CD8-positive, alpha-beta memory T cell (primary cell): ENCODE results near the gene PRKD3. TPM values are rescaled to one million over a fixed set of nuclear protein-coding genes. Genes with fewer than 3 reads are reported as not detected.

Source experiments
- CTCF ChIA-PET: fragments of 350-600 bp; sonication (Branson Sonifier 250); formaldehyde crosslinking; loops from one replicate; lab custom pipeline; 2021; ENCODE audit warnings: antibody characterized with exemption; lab: Charles Lee
- POLR2A ChIA-PET: fragments of 350-600 bp; sonication (Branson Sonifier 250); formaldehyde crosslinking; loops from one replicate; lab custom pipeline; 2021; ENCODE audit warnings: antibody characterized with exemption; lab: Charles Lee
- DNase-seq, 5 donors: peaks; one replicate each; pipeline versions ENCODE4 v3.0.0 to v3.0.0-alpha.2; 2020 to 2022; ENCODE audit warnings: mixed read lengths in 1 of 5
- H3K27ac ChIP-seq: one replicate; pipeline ENCODE4 v1.7.0; 2013; ENCODE audit warnings: low read depth, mild to moderate bottlenecking, low read length, moderate library complexity
- H3K27me3 ChIP-seq: 2 replicates; pipeline ENCODE4 v1.7.0; 2013; ENCODE audit warnings: low read length, mild to moderate bottlenecking; ENCODE audit not compliant: insufficient read depth, poor library complexity, severe bottlenecking
- H3K36me3 ChIP-seq: 2 replicates; pipeline ENCODE4 v1.7.0; 2013; ENCODE audit warnings: mild to moderate bottlenecking, low read length, moderate library complexity; ENCODE audit not compliant: insufficient read depth
- H3K4me1 ChIP-seq: 2 replicates; pipeline ENCODE4 v1.7.0; 2013; ENCODE audit warnings: mild to moderate bottlenecking, low read length, moderate library complexity; ENCODE audit not compliant: insufficient read depth
- H3K4me3 ChIP-seq: 2 replicates; pipeline ENCODE4 v1.7.0; 2013; ENCODE audit warnings: mild to moderate bottlenecking, low read length
- H3K9me3 ChIP-seq: 2 replicates; pipeline ENCODE4 v1.7.0; 2013; ENCODE audit warnings: mild to moderate bottlenecking, low read length
- H3K27ac Mint-ChIP-seq, 8 donors: one replicate each; pipeline ENCODE4 v1.8.0; 2020 to 2021; ENCODE audit warnings: mixed read lengths in 8 of 8, mild to moderate bottlenecking in 6 of 8, inconsistent platforms in 3 of 8, moderate library complexity in 3 of 8
- H3K27me3 Mint-ChIP-seq, 2 donors: one replicate each; pipeline ENCODE4 v1.8.0; 2020 to 2021; ENCODE audit warnings: mixed read lengths in 2 of 2, mild to moderate bottlenecking in 1 of 2, moderate library complexity in 1 of 2
- H3K36me3 Mint-ChIP-seq, 3 donors: one replicate each; pipeline ENCODE4 v1.8.0; 2020 to 2021; ENCODE audit warnings: mixed read lengths in 3 of 3, inconsistent platforms in 1 of 3, mild to moderate bottlenecking in 1 of 3
- H3K4me1 Mint-ChIP-seq, 3 donors: one replicate each; pipeline ENCODE4 v1.8.0; 2020 to 2021; ENCODE audit warnings: mixed read lengths in 3 of 3, inconsistent platforms in 1 of 3, mild to moderate bottlenecking in 1 of 3
- H3K4me3 Mint-ChIP-seq, 7 donors: one replicate each; pipeline ENCODE4 v1.8.0; 2020 to 2021; ENCODE audit warnings: mixed read lengths in 7 of 7, mild to moderate bottlenecking in 6 of 7, moderate library complexity in 4 of 7, inconsistent platforms in 2 of 7
- H3K9me3 Mint-ChIP-seq, 5 donors: one replicate each; pipeline ENCODE4 v1.8.0; 2020 to 2022; ENCODE audit warnings: mixed read lengths in 5 of 5, mild to moderate bottlenecking in 3 of 5, moderate library complexity in 2 of 5, inconsistent platforms in 1 of 5
- polyA plus RNA-seq: library from polyadenylated mRNA; unstranded; fragments of 300-500 nt; fragmentation: Illumina TruSeq; gene quantifications from one replicate; pipeline ENCODE4 v1.2.3, GENCODE V29; 2021
- total RNA-seq, 2 experiments: library from RNA; stranded (reverse); gene quantifications; one replicate each; pipeline ENCODE4 v1.2.3, GENCODE V29; 2021

PRKD3 gene
- total and polyA plus RNA-seq, 3 experiments from 2014 or later, result 22.9 to 38.4 (median 38.3) TPM

DNA sequence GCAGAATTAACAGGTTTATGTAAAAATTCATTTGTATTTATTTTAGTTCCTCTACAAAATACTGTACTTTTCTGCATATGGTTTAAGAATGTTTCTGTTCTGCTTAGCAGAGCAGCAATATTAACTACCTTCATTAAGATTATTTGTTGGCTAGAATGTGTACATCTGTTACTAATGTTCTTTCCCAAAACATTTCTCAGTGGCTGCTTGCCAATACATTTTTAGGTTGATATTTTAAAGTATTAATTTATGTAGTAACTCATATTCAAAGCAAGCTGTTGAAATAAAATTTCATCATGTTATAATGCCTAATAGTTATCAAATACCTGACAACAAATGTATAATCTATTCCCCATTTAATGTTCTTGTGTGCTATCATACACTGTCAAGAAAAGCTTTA is 40.3 kb downstream of the PRKD3 start:
- no peaks in the 10 kb centered on the region for H3K9me3 Mint-ChIP-seq

DNA sequence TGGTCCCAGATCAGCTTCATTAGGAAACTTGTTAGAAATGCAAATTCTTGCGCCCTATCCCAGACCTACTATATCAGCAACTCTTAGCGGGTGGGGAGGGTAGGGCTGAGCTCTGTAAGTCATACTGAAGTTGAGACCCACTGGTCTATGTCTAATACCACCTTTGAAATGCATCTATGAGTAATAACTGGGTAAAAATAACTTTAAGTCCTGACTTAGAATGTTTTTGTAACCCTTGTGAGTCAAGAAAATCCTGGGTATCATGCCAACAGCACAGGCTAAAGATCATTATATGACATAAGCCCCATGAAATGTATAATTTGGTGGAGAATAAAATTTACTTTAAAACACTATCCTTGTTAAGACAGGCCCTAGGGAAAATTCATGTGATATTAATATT is 41.4 kb downstream of the PRKD3 start:
- Histone ChIP-seq H3K4me1 (no peaks in the 10 kb centered on the region), H3K4me3 (no peak overlapping the region), H3K36me3 (no peaks in the 10 kb centered on the region), H3K27me3 (no peaks in the 10 kb centered on the region), H3K27ac (no peak overlapping the region), H3K9me3 (no peaks in the 10 kb centered on the region)
- no peak for DNase-seq
- H3K27ac Mint-ChIP-seq, result peak overlapping the region in 1 of 8 donors; percentile 5
- no peaks in the 10 kb centered on the region for H3K27me3 Mint-ChIP-seq
- no peaks in the 10 kb centered on the region for H3K9me3 Mint-ChIP-seq
- ChIA-PET CTCF (interaction anchor here (1.2 kb wide), 1 partner anchor 114 kb away, joined by 3 read pairs; no protein-coding TSS in a partner anchor), POLR2A (no interaction called here)
- no peaks in the 10 kb centered on the region for H3K4me1 Mint-ChIP-seq
- H3K4me3 Mint-ChIP-seq, result no peak overlapping the region
- H3K36me3 Mint-ChIP-seq, result peaks cover 3 to 52% (median 9%) of the 10 kb centered on the region in 3 donors

More for the DNA sequence above, 40.3 kb downstream of the PRKD3 start:
- Mint-ChIP-seq H3K27me3 (no peaks in the 10 kb centered on the region), H3K36me3 (peaks cover 4 to 51% (median 9%) of the 10 kb centered on the region in 3 donors), H3K27ac (no peak overlapping the region), H3K4me1 (no peaks in the 10 kb centered on the region), H3K4me3 (no peak overlapping the region)
- no peak overlapping the region for H3K27ac ChIP-seq
- no peak overlapping the region for H3K4me3 ChIP-seq
- no peaks in the 10 kb centered on the region for H3K4me1 ChIP-seq
- ChIA-PET POLR2A (no interaction called here), CTCF (interaction anchor here (0.6 to 1.2 kb wide), 2 partner anchors 115 to 1130 kb away, joined by 3 read pairs; no protein-coding TSS in a partner anchor)
- no peaks in the 10 kb centered on the region for H3K36me3 ChIP-seq
- H3K27me3 ChIP-seq, result no peaks in the 10 kb centered on the region
- H3K9me3 ChIP-seq, result no peaks in the 10 kb centered on the region
- no peak for DNase-seq

DNA sequence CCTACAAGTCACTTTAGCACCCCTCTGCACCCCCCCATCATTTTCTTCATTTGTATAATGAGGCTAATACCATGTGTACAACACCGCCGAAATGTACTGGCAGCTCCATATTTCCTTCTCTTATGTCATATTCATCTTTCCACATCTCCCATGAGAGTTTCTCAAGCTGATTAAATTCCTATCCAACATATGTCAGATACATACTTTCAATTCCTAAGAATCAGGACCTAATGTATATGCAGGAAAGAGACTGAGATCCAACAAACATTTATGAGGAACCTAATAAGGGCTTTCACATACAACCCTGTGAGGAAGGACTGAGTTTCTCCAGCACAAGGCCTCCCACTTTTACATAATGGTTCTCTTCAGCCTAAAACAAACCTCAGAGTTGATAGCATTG is 41.9 kb downstream of the PRKD3 start:
- POLR2A ChIA-PET, result no interaction called here
- H3K36me3 ChIP-seq, result no peaks in the 10 kb centered on the region

DNA sequence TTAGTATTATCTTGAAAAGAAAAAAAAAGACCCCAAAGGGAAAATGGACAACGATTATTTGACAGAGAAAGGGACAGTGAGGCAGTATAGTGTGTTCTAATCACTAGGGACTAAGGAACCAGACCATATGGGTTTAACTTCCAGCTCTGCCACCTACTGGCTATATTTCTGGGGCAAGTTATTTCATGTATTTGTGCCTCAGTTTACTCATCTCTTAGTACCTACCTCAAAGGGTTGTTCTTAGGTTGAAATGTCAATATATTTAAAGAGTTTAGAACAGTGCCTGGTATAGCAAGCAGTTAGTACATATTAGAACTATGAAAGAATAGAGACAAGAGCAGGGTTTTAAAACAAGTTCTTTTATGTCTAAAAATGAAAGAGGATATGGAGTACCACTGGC is 42.7 kb downstream of the PRKD3 start:
- H3K4me1 Mint-ChIP-seq, result no peaks in the 10 kb centered on the region
- H3K9me3 Mint-ChIP-seq, result no peaks in the 10 kb centered on the region
- no peak for DNase-seq
- peaks cover 0 to 50% (median 3%) of the 10 kb centered on the region in 3 donors for H3K36me3 Mint-ChIP-seq
- no peaks in the 10 kb centered on the region for H3K27me3 ChIP-seq
- no peaks in the 10 kb centered on the region for H3K4me1 ChIP-seq
- H3K27me3 Mint-ChIP-seq, result no peaks in the 10 kb centered on the region
- CTCF ChIA-PET, result no interaction called here
- POLR2A ChIA-PET, result no interaction called here
- H3K9me3 ChIP-seq, result no peaks in the 10 kb centered on the region
- H3K27ac Mint-ChIP-seq, result no peak overlapping the region
- no peak overlapping the region for H3K4me3 Mint-ChIP-seq
- H3K27ac ChIP-seq, result no peak overlapping the region
- no peak overlapping the region for H3K4me3 ChIP-seq
- no peaks in the 10 kb centered on the region for H3K36me3 ChIP-seq

More for the DNA sequence above, 41.9 kb downstream of the PRKD3 start:
- H3K4me3 Mint-ChIP-seq, result no peak overlapping the region
- CTCF ChIA-PET, result no interaction called here
- no peaks in the 10 kb centered on the region for H3K9me3 Mint-ChIP-seq
- peak overlapping the region in 2 of 8 donors; percentile 0 to 5 for H3K27ac Mint-ChIP-seq
- Histone ChIP-seq H3K27me3 (no peaks in the 10 kb centered on the region), H3K4me1 (no peaks in the 10 kb centered on the region), H3K9me3 (no peaks in the 10 kb centered on the region), H3K27ac (no peak overlapping the region), H3K4me3 (no peak overlapping the region)
- no peaks in the 10 kb centered on the region for H3K27me3 Mint-ChIP-seq
- H3K36me3 Mint-ChIP-seq, result peaks cover 0 to 48% (median 7%) of the 10 kb centered on the region in 3 donors
- no peak for DNase-seq
- H3K4me1 Mint-ChIP-seq, result no peaks in the 10 kb centered on the region

DNA sequence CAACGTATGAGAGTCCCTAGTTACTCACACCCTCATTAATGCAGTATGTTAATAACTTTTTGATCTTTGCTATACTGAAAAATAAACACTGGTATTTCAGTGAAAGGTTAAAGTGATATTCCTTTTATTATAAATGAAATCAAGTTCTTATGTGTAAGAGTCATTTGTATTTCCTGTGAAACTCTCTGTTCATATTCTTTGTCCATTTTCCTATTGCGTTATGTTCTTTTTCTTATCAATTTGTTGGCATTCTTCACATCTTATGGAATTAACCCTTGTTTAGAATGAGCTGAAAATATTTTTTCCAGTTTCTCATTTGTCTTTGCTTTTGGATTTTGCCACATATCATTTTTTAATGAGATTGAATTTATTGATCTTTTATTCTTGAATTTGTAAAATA is 48.3 kb downstream of the PRKD3 start:
- Histone ChIP-seq H3K4me1 (no peaks in the 10 kb centered on the region), H3K36me3 (peaks cover 5% of the 10 kb centered on the region), H3K4me3 (no peak overlapping the region), H3K9me3 (no peaks in the 10 kb centered on the region), H3K27ac (no peak overlapping the region), H3K27me3 (no peaks in the 10 kb centered on the region)
- Mint-ChIP-seq H3K36me3 (peaks cover 0 to 58% (median 6%) of the 10 kb centered on the region in 3 donors), H3K27me3 (no peaks in the 10 kb centered on the region), H3K4me1 (no peaks in the 10 kb centered on the region), H3K27ac (no peak overlapping the region), H3K4me3 (no peak overlapping the region), H3K9me3 (no peaks in the 10 kb centered on the region)
- DNase-seq, result no peak
- ChIA-PET POLR2A (no interaction called here), CTCF (no interaction called here)

Other genes with a start within 250 kb of the PRKD3 start
- 10 to 100 TPM; 18.2 to 20.0 TPM for gene HEATR5B, start 240.5 kb downstream of the PRKD3 start, total RNA-seq
- 11.4 TPM for gene HEATR5B, start 240.5 kb downstream of the PRKD3 start, polyA plus RNA-seq
- gene GPATCH11, start 240.3 kb downstream of the PRKD3 start, total RNA-seq, result 10 to 100 TPM; 17.8 to 20.2 TPM
- 9.0 TPM for gene GPATCH11, start 240.3 kb downstream of the PRKD3 start, polyA plus RNA-seq
- 10 to 100 TPM; 36.0 to 39.8 TPM for gene EIF2AK2, start 167.9 kb downstream of the PRKD3 start, total RNA-seq
- gene EIF2AK2, start 167.9 kb downstream of the PRKD3 start, polyA plus RNA-seq, result 42.6 TPM
- not detected for gene SULT6B1, start 136.2 kb downstream of the PRKD3 start, total RNA-seq
- gene SULT6B1, start 136.2 kb downstream of the PRKD3 start, polyA plus RNA-seq, result not detected
- gene CEBPZOS, start 128.3 kb downstream of the PRKD3 start, total RNA-seq, result 10 to 100 TPM; 33.7 to 35.0 TPM
- gene CEBPZOS, start 128.3 kb downstream of the PRKD3 start, polyA plus RNA-seq, result 43.6 TPM
- 100 to 1,000 TPM; 100 to 104 TPM for gene CEBPZ, start 93.2 kb downstream of the PRKD3 start, total RNA-seq
- 31.1 TPM for gene CEBPZ, start 93.2 kb downstream of the PRKD3 start, polyA plus RNA-seq
- 10 to 100 TPM; 20.3 to 20.4 TPM for gene NDUFAF7, start 93.2 kb downstream of the PRKD3 start, total RNA-seq
- gene NDUFAF7, start 93.2 kb downstream of the PRKD3 start, polyA plus RNA-seq, result 6.8 TPM
- 1 to 10 TPM; 3.9 to 4.2 TPM for gene QPCT, start 19.8 kb upstream of the PRKD3 start, total RNA-seq
- gene QPCT, start 19.8 kb upstream of the PRKD3 start, polyA plus RNA-seq, result 0.26 TPM